UCSD-AML1 (cell line): Measurements from ENCODE around the gene HTR2A.
"Not testable (repeated sequence)": the region's sequence is repeated elsewhere in the genome, so short reads cannot be mapped to it uniquely, and the experiment has no call there.

Experiments
- DNase-seq: peaks from one replicate; lab custom pipeline; 2025; ENCODE audit not compliant: unreplicated experiment; lab: John Stamatoyannopoulos, UW

The HTR2A gene

DNA sequence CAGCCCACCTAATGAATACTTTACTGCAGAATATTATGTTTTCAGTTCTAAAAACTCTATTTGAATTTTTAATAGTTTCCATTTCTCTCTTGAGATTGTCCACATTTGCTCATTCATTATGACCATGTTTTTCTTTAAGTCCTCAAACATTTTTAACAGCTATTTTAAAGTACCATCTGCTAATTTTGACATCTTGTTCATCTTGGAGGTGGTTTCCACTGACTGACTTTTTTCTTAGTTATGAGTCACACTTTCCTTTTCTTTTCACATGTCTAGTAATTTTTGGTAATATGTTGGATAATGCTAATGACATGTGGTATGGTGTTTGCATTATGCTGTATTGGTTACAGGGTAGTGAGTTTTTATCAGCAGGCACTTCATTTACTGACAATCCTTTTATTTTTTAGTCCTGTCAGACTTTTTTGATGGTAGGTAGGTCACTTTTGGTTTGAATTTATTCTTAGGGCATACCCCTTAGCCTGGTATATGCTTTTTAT, 84.5 kb downstream of the HTR2A start:
- DNase-seq, result no peak

DNA sequence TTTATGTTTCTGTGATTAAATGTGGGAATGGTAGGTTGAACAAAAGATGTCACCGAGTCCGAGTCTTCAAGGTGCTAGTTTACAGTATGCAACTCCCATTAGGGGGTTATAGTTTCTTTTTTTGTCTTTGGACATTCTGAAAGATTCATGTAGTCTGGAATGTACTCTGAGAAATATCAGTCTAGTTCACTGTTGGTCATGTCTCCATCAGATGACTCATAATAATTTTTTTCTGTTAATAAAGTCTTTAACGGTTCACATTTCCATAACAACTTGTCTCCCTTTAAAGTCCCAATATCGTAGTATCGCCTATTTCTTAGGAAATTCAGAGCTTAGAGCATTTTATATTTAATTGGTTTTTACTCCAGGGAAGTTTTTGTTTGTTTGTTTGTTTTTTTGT, 86.4 kb downstream of the HTR2A start:
- no peak for DNase-seq

DNA sequence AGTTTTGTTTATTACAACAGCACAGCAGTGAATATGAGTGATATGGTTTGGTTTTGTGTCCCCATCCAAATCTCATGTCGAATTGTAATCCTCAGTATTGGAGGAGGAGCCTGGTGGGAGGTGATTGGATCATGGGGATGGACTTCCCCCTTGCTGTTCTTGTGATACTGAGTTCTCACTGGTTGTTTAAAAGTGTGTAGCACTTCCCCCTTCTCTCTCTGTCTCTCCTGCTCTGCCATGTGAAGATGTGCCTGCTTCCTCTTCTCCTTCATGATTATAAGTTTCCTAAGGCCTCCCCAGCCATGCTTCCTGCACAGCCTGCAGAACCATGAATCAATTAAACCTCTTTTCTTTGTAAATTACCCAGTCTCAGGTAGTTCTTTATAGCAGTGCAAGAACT, 91.9 kb downstream of the HTR2A start:
- DNase-seq, result not testable (repeated sequence)

DNA sequence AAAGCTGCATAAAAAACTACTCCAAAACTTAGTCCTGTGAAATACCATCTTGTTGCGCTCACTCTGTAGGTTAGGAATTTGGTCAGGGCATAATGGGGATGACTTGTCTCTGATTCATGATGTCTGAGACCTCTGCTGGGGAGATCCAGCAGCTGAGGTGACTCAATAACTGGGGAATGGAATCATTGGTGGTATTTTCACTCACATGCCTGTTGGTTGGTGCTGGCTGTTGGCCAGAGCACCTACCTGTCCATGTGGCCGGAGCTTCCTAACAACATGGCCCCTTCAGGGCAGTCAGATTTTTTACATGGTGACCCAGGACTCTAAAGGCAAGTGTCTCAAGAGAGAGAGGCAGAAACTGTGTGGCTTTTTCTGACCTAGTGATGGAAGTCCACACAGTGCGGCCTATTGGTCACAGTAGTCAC, 92.5 kb downstream of the HTR2A start:
- no peak for DNase-seq

DNA sequence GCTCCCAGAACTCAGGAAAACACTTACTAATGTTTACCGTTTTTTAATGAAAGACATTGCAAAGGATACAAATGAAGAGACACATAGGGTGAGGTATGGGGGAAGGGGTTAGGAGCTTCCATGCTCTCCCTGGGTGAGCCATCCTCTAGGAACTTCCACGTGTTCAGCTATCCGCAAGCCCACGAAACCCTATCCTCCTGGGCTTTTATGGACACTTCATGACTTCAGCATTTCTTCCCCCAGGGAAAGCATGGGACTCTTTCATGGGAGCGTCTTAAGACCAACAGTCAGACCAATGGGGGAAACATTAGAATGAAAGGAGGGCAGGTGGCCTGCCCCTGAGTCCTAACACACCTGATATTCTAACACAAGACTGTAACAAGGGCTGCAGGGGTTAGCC, 93.3 kb downstream of the HTR2A start:
- DNase-seq, result no peak

DNA sequence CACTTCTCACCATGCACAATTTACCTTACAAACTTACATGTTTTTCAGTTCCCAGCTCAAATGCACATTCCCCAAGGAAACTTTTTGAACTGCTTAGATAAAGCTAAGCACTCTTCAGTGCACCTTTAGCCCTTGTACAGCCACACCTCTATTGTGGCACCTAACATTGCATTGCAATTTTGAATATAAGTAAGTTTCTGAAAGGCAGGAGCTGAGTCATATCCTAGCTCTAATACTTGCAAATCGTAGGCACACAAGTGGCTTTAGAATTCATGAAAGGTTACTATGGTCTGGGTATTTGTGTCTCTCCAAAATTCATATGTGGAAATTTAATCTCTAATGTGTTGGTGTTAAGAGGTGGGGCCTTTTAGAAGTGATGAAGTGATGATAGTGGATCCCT, 95.0 kb downstream of the HTR2A start:
- DNase-seq, result no peak

DNA sequence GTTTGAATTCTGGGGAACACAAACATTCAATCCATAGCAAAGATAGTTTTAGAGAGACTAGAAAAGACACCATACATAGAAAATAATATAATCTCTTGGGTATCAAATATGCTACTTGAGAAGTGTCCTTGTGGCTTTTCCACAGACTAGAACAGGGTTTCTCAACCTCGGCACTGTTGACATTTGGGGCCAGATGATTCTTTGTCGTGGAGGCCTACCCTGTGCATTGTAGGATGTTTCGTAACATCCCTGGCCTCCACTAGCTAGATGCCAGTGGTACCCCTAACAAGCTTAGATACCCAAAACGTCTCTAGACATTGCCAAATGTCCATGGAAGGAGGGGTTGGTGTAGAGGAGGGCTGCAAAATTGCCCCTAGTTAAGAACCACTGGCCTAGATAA, 97.7 kb downstream of the HTR2A start:
- no peak for DNase-seq

GRCh38 chr13:46797501-46798237, 99.2 kb downstream of the HTR2A start:
- no peak for DNase-seq

- peak; percentile 90 for DNase-seq
Observed at GRCh38 chr13:46796515-46797474, 100.1 kb downstream of the HTR2A start, which contains the start of gene ESD. ESD (minus strand) TSS chr13:46797161; CDS start chr13:46791413, 5,748 bp downstream.

GRCh38 chr13:46796129-46796514, 100.7 kb downstream of the HTR2A start:
- DNase-seq, result no peak

GRCh38 chr13:46795321-46795720, 101.5 kb downstream of the HTR2A start:
- DNase-seq, result no peak

DNA sequence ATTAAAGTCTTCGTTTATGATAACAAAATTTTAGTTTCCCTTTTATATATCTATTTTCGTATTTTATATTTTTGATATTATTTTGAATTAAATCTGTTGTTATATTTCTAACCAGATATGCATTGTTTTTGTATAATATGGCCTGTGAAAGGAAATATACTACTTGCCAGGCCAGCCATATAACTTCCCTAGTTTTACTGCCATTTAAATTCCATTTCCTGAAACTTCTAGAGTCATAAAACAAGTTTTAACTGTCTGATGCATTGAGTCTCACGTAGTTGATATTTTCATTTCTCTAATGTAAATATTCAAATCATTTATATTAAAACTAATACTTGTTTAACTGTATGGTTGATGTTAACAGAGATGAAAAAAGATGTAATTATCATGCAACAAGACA, 113.3 kb downstream of the HTR2A start:
- no peak for DNase-seq

DNA sequence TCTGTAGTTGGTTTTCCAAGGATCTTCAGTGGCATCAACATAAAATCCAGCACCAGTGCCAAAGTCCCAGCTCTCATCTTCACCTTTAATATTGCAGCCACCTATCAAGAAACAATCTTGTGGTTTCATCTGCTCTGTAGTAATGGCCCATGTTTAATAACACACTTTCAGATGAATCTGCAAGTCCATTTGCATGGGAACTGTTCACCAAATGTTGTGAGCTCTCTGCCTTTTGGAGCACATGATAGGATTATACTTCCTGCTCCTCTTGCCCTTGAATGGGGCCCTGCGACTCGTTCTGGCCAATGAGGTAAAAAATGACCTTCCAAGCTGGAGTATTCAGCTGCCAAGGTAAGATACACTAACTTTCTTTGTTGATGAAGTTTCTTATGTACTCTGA, 114.2 kb downstream of the HTR2A start:
- DNase-seq, result no peak

DNA sequence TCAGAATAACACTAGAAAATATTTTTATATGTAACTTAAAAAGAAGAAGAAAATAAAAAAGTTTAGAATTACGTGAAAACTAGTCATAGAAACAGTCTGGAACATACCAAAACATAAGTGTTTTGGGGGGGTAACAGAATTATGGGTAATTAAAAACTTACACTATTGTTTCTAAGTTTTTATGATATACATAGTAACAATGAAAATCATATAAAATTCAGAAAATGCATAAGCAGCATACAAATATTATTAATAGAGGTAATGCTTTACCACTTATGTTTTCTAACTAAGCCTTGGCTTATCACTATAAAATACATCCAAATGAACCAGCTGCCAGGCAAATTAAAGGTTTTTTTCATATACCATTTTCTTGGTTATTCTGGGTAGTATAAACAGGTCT, 114.8 kb downstream of the HTR2A start:
- DNase-seq, result no peak
